Measurements from ENCODE around the gene CHST15.

- TF ChIP-seq CTCF (IDR thresholded peaks at IDR 0.05) (no peak), POLR2A (IDR thresholded peaks at IDR 0.05) (no peak)
Observed at GRCh38 chr10:124042656-124043309, 50.6 kb downstream of the CHST15 start.
